PC-9 (cell line): Measurements from ENCODE around the gene RPS10. TPM values are rescaled to one million over a fixed set of nuclear protein-coding genes. Genes with fewer than 3 reads are reported as not detected.
"Not testable (repeated sequence)": the region's sequence is repeated elsewhere in the genome, so short reads cannot be mapped to it uniquely, and the experiment has no call there.

Source experiments
- BruUV-seq: library from RNA; stranded (reverse); fragments of 400-500 nt; replicated peaks from 2 replicates; lab custom pipeline; 2021; lab: Mats Ljungman, UMichigan
- CTCF ChIA-PET: fragments of 300-600 bp; sonication (Branson Sonifier 250); formaldehyde crosslinking; loops from one replicate; lab custom pipeline; 2022; ENCODE audit warnings: antibody characterized with exemption; lab: Charles Lee
- POLR2A ChIA-PET: fragments of 300-600 bp; sonication (Branson Sonifier 250); formaldehyde crosslinking; loops from one replicate; lab custom pipeline; 2022; ENCODE audit warnings: antibody characterized with exemption; ENCODE audit not compliant: unreplicated experiment; lab: Charles Lee
- DNase-seq, 2 experiments: peaks; one replicate each; pipeline versions ENCODE4 v3.0.0 to v3.0.0-alpha.2; 2015 to 2022; ENCODE audit warnings: mixed read lengths in 1 of 2
- H2AFZ ChIP-seq: fragments of 200-600 bp; sonication (generic); 2 replicates; pipeline ENCODE4 v1.8.1; 2017; ENCODE audit warnings: antibody characterized with exemption
- H3F3A ChIP-seq: fragments of 200-600 bp; sonication (generic); 2 replicates; pipeline ENCODE4 v1.8.1; 2017; ENCODE audit warnings: antibody characterized with exemption, mild to moderate bottlenecking, low read depth; ENCODE audit not compliant: insufficient read depth
- H3K27ac ChIP-seq: fragments of 200-600 bp; sonication (generic); 2 replicates; pipeline ENCODE4 v1.6.1; 2016; ENCODE audit warnings: mixed run types
- H3K27me3 ChIP-seq: fragments of 200-600 bp; sonication (generic); 2 replicates; pipeline ENCODE4 v1.6.1; 2016; ENCODE audit warnings: low read depth, mixed run types; ENCODE audit not compliant: insufficient read depth
- H3K36me3 ChIP-seq: fragments of 200-600 bp; sonication (generic); 2 replicates; pipeline ENCODE4 v1.6.1; 2016; ENCODE audit warnings: low read depth, mixed run types
- H3K4me1 ChIP-seq: fragments of 200-600 bp; sonication (generic); replicated peaks from 2 replicates; pipeline ENCODE4 v1.6.1; 2016; ENCODE audit warnings: mixed run types; ENCODE audit not compliant: insufficient read depth
- H3K4me2 ChIP-seq: fragments of 200-600 bp; sonication (generic); 2 replicates; pipeline ENCODE4 v1.6.1; 2017; ENCODE audit warnings: mixed run types
- H3K4me3 ChIP-seq: fragments of 200-600 bp; sonication (generic); 2 replicates; pipeline ENCODE4 v1.6.1; 2016; ENCODE audit warnings: mixed run types
- H3K79me2 ChIP-seq: fragments of 200-600 bp; sonication (generic); 2 replicates; pipeline ENCODE4 v1.6.1; 2017; ENCODE audit warnings: low read depth, mixed run types
- H3K9me2 ChIP-seq: fragments of 200-600 bp; sonication (generic); 2 replicates; pipeline ENCODE4 v1.8.1; 2017; ENCODE audit warnings: mild to moderate bottlenecking; ENCODE audit not compliant: insufficient read depth
- H3K9me3 ChIP-seq: fragments of 200-600 bp; sonication (generic); 2 replicates; pipeline ENCODE4 v1.8.1; 2016; ENCODE audit warnings: low read depth; ENCODE audit not compliant: insufficient read depth
- H4K20me1 ChIP-seq: fragments of 200-600 bp; sonication (generic); 2 replicates; pipeline ENCODE4 v1.8.1; 2017; ENCODE audit not compliant: insufficient read depth
- CTCF ChIP-seq: fragments of 200-600 bp; sonication (generic); conservative IDR thresholded peaks from 2 replicates; pipeline ENCODE4 v1.6.1; 2017; ENCODE audit warnings: mixed run types, antibody characterized with exemption, mild to moderate bottlenecking, moderate library complexity
- EZH2 ChIP-seq: fragments of 200-600 bp; sonication (generic); IDR thresholded peaks from 2 replicates; pipeline ENCODE4 v1.8.0; 2017; ENCODE audit warnings: antibody characterized with exemption, low read depth
- intact Hi-C: fragments of 100-400 bp; cut with micrococcal nuclease; formaldehyde crosslinking; loops from one replicate; pipeline ENCODE4 v1.10.0; 2022; ENCODE audit not compliant: unreplicated experiment
- total RNA-seq: library from RNA; stranded (reverse); gene quantifications from 2 replicates; pipeline ENCODE4 v1.2.3, GENCODE V29; 2021

RPS10 gene
- total RNA-seq, 1 experiment from 2014 or later = 1,786 TPM

- H3K27ac ChIP-seq = no peak overlapping the region
- H3K27me3 ChIP-seq = no peaks in the 10 kb centered on the region
- H3K9me2 ChIP-seq = no peaks in the 10 kb centered on the region
- CTCF ChIA-PET = interaction anchor here (0.7 kb wide), 1 partner anchor 150 kb away, joined by 18 read pairs; no protein-coding TSS in a partner anchor
- no peak for TF ChIP-seq EZH2
- TF ChIP-seq CTCF = no peak
- peaks cover 87% of the 10 kb centered on the region for H3K79me2 ChIP-seq
- intact Hi-C loops = no loop called here
- DNase-seq = no peak
- peaks cover 12% of the 10 kb centered on the region for H3F3A ChIP-seq
- H3K9me3 ChIP-seq = no peaks in the 10 kb centered on the region
- POLR2A ChIA-PET = no interaction called here
- H3K4me3 ChIP-seq = no peak overlapping the region
- H3K4me1 ChIP-seq = no peaks in the 10 kb centered on the region
- no TSS peak for BruUV-seq
- H3K36me3 ChIP-seq = no peaks in the 10 kb centered on the region
- no peak overlapping the region for H3K4me2 ChIP-seq
- no peak overlapping the region for H2AFZ ChIP-seq
- H4K20me1 ChIP-seq = peaks cover 46% of the 10 kb centered on the region
Observed at GRCh38 chr6:34373511-34373910, 52.4 kb downstream of the RPS10 start.

- H3F3A ChIP-seq = peaks cover 12% of the 10 kb centered on the region
- H3K4me1 ChIP-seq, H2AFZ ChIP-seq, DNase-seq, H3K36me3 ChIP-seq, CTCF ChIA-PET, H3K9me2 ChIP-seq, H3K4me2 ChIP-seq, intact Hi-C loops, H3K4me3 ChIP-seq, H3K27me3 ChIP-seq, POLR2A ChIA-PET, H3K9me3 ChIP-seq, BruUV-seq, H3K27ac ChIP-seq: not testable (repeated sequence)
- H3K79me2 ChIP-seq = peaks cover 78% of the 10 kb centered on the region
- peaks cover 30% of the 10 kb centered on the region for H4K20me1 ChIP-seq
Observed at GRCh38 chr6:34371865-34372264, 54.0 kb downstream of the RPS10 start.

- H2AFZ ChIP-seq = no peak overlapping the region
- TF ChIP-seq EZH2 (no peak), CTCF (no peak)
- H3F3A ChIP-seq = peaks cover 12% of the 10 kb centered on the region
- H4K20me1 ChIP-seq = peaks cover 21% of the 10 kb centered on the region
- ChIA-PET POLR2A (interaction anchor here (0.7 kb wide), 1 partner anchor 17 kb away, joined by 3 read pairs; no protein-coding TSS in a partner anchor), CTCF (no interaction called here)
- no peaks in the 10 kb centered on the region for H3K9me3 ChIP-seq
- H3K4me1 ChIP-seq = no peaks in the 10 kb centered on the region
- H3K4me3 ChIP-seq = no peak overlapping the region
- intact Hi-C loops = no loop called here
- no TSS peak for BruUV-seq
- H3K4me2 ChIP-seq = no peak overlapping the region
- no peaks in the 10 kb centered on the region for H3K36me3 ChIP-seq
- peaks cover 73% of the 10 kb centered on the region for H3K79me2 ChIP-seq
- H3K27me3 ChIP-seq = no peaks in the 10 kb centered on the region
- no peak overlapping the region for H3K27ac ChIP-seq
- DNase-seq = no peak
- H3K9me2 ChIP-seq = no peaks in the 10 kb centered on the region
Observed at GRCh38 chr6:34370361-34370760, 55.5 kb downstream of the RPS10 start.

- TF ChIP-seq CTCF = no peak
- no peak for TF ChIP-seq EZH2
- no peaks in the 10 kb centered on the region for H3K9me2 ChIP-seq
- H3K79me2 ChIP-seq = peaks cover 73% of the 10 kb centered on the region
- H3K27me3 ChIP-seq = no peaks in the 10 kb centered on the region
- DNase-seq = no peak
- CTCF ChIA-PET = no interaction called here
- no peak overlapping the region for H3K4me3 ChIP-seq
- intact Hi-C loops = no loop called here
- H3K9me3 ChIP-seq = no peaks in the 10 kb centered on the region
- POLR2A ChIA-PET = no interaction called here
- H3K36me3 ChIP-seq = no peaks in the 10 kb centered on the region
- H3K27ac ChIP-seq = no peak overlapping the region
- H4K20me1 ChIP-seq = peaks cover 19% of the 10 kb centered on the region
- peaks cover 10% of the 10 kb centered on the region for H3F3A ChIP-seq
- H2AFZ ChIP-seq = no peak overlapping the region
- H3K4me1 ChIP-seq = no peaks in the 10 kb centered on the region
- no peak overlapping the region for H3K4me2 ChIP-seq
- BruUV-seq = no TSS peak
Observed at GRCh38 chr6:34369385-34369784, 56.5 kb downstream of the RPS10 start.
